Measurements from ENCODE around the gene NLRP8. TPM values are rescaled to one million over a fixed set of nuclear protein-coding genes. Genes with fewer than 3 reads are reported as not detected.
A peak's percentile ranks its signal among the peaks of the same experiment; 100 is the strongest.
"Not testable (repeated sequence)": the region's sequence is repeated elsewhere in the genome, so short reads cannot be mapped to it uniquely, and the experiment has no call there.

Gene NLRP8
- total and polyA plus RNA-seq, 9 of the 15 experiments (the other 6 are each of a cell fraction or from before 2014, with no cell fraction given), result not detected

GRCh38 chr19:55929258-55929657 lies 18.4 kb upstream of the NLRP8 start:
- FAIRE-seq; H3K4me3 ChIP-seq; H3K4me1 ChIP-seq (replicated peaks in 1 of 2; ENCODE audit: control insufficient read depth in 2 of 2, insufficient read depth in 2 of 2, low read length in 2 of 2); CTCF ChIA-PET (ENCODE audit: low intra/inter-chr PET ratio); DNase-seq (ENCODE audit: extremely low read depth in 1 of 4, low spot score in 3 of 4); H3K79me2 ChIP-seq (ENCODE audit: control insufficient read depth, insufficient read depth, low read length); H4K20me1 ChIP-seq (replicated peaks; ENCODE audit: control insufficient read depth, insufficient read depth, low read length); ATAC-seq; H2AFZ ChIP-seq (ENCODE audit: low read depth, low read length); BruUV-seq (replicated peaks); intact Hi-C loops (cut with micrococcal nuclease); H3K36me3 ChIP-seq (ENCODE audit: control insufficient read depth, insufficient read depth, low read length); H3K4me2 ChIP-seq (ENCODE audit: insufficient read depth, low read length); POLR2A ChIA-PET; in situ Hi-C loops (cut with MboI); H3K9ac ChIP-seq (ENCODE audit: insufficient read depth in 1 of 2, low read depth in 2 of 2, low read length in 2 of 2); H3K27ac ChIP-seq (ENCODE audit: extremely low read depth, low read depth, low read length); H3K9me3 ChIP-seq (replicated peaks; ENCODE audit: control insufficient read depth, insufficient read depth, low read depth, low read length); H3K9me1 ChIP-seq (ENCODE audit: control insufficient read depth, insufficient read depth, low read length): not testable (repeated sequence)
- TF ChIP-seq ZNF146 (CRISPR knock-in tag; IDR thresholded peaks at IDR 0.05; ENCODE audit: unreplicated experiment), result peak; percentile 62
- 7% methylated on average over 5 of the region's 5 CpGs for WGBS (ENCODE audit: insufficient coverage, low coverage, missing lambda C conversion rate)
- H3K27me3 ChIP-seq (ENCODE audit: control insufficient read depth in 2 of 2, insufficient read depth in 2 of 2, low read length in 2 of 2), result peaks cover 7 to 13% of the 10 kb centered on the region in 2 experiments; a peak in 4 of 5 replicates

- intact Hi-C loops (cut with micrococcal nuclease), result no loop called here
- POLR2A ChIA-PET, result interaction anchor here (0.6 kb wide), 1 partner anchor 315 kb away, joined by 3 read pairs; no protein-coding TSS in a partner anchor
These were observed 16.6 kb upstream of the NLRP8 start for GRCh38 chr19:55930996-55931515.

More at GRCh38 chr19:55930996-55931515, 16.6 kb upstream of the NLRP8 start:
- BruUV-seq (replicated peaks), result no TSS peak
- Histone ChIP-seq H3K4me2 (ENCODE audit: insufficient read depth, low read length) (no peak overlapping the region), H3K79me2 (ENCODE audit: control insufficient read depth, insufficient read depth, low read length) (no peaks in the 10 kb centered on the region), H3K36me3 (ENCODE audit: control insufficient read depth, insufficient read depth, low read length) (no peaks in the 10 kb centered on the region), H3K9me1 (ENCODE audit: control insufficient read depth, insufficient read depth, low read length) (no peaks in the 10 kb centered on the region), H3K27ac (ENCODE audit: extremely low read depth, low read depth, low read length) (no peak overlapping the region), H3K9ac (ENCODE audit: insufficient read depth in 1 of 2, low read depth in 2 of 2, low read length in 2 of 2) (no peak overlapping the region), H3K4me1 (replicated peaks in 1 of 2; ENCODE audit: control insufficient read depth in 2 of 2, insufficient read depth in 2 of 2, low read length in 2 of 2) (no peaks in the 10 kb centered on the region), H3K9me3 (replicated peaks; ENCODE audit: control insufficient read depth, insufficient read depth, low read depth, low read length) (no peaks in the 10 kb centered on the region), H4K20me1 (replicated peaks; ENCODE audit: control insufficient read depth, insufficient read depth, low read length) (no peaks in the 10 kb centered on the region), H3K4me3 (no peak overlapping the region), H2AFZ (ENCODE audit: low read depth, low read length) (no peak overlapping the region), H3K27me3 (ENCODE audit: control insufficient read depth in 2 of 2, insufficient read depth in 2 of 2, low read length in 2 of 2) (peaks cover 10 to 24% of the 10 kb centered on the region in 2 experiments)
- in situ Hi-C loops (cut with MboI), result no loop called here
- no peak for FAIRE-seq
- under 1% methylated on average over 14 of the region's 14 CpGs for WGBS (ENCODE audit: insufficient coverage, low coverage, missing lambda C conversion rate)
- DNase-seq (ENCODE audit: extremely low read depth in 1 of 4, low spot score in 3 of 4), result no peak
- ATAC-seq, result no peak
- TF ChIP-seq EGR1 (conservative IDR thresholded peaks at IDR 0.05), result no peak
- no peak for TF ChIP-seq ZMIZ1 (IDR thresholded peaks at IDR 0.05; ENCODE audit: low read depth in 2 of 2, low read length in 2 of 2)
- TF ChIP-seq ZNF75A (CRISPR knock-in tag; IDR thresholded peaks at IDR 0.05), result no peak
- TF ChIP-seq ATF1 (CRISPR knock-in tag; IDR thresholded peaks at IDR 0.05), result no peak
- TF ChIP-seq ATF1 (tag; IDR thresholded peaks at IDR 0.05), result no peak
- TF ChIP-seq SUPT5H (IDR thresholded peaks at IDR 0.05), result no peak
- no peak for TF ChIP-seq MCM3 (IDR thresholded peaks at IDR 0.05)
- CTCF ChIA-PET (ENCODE audit: low intra/inter-chr PET ratio), result no interaction called here

Data from K562 (cell line).